DND-41 (cell line): ENCODE results near the gene AGAP5.
"Not testable (repeated sequence)": the region's sequence is repeated elsewhere in the genome, so short reads cannot be mapped to it uniquely, and the experiment has no call there.

Source experiments
- CTCF ChIP-seq: IDR thresholded peaks from 2 replicates; pipeline ENCODE4 v1.5.1; 2012; ENCODE audit warnings: borderline replicate concordance, low read length, moderate library complexity, mild to moderate bottlenecking; ENCODE audit not compliant: poor library complexity, severe bottlenecking; ENCODE audit errors: extremely low read depth
- EZH2 ChIP-seq: IDR thresholded peaks from 3 replicates; pipeline ENCODE4 v1.6.1; 2012; ENCODE audit warnings: borderline replicate concordance, low read depth, mild to moderate bottlenecking, moderate library complexity, low read length, inconsistent platforms; ENCODE audit not compliant: severe bottlenecking

- TF ChIP-seq CTCF, EZH2: not testable (repeated sequence)
Observed at GRCh38 chr10:73695302-73695701, 2.6 kb downstream of the AGAP5 start.
